Keratinocyte (primary cell): ENCODE measurements around the gene ANKRD44.

Source experiments
- CTCF ChIP-seq, 3 experiments: IDR thresholded peaks in 1 of 3; conservative IDR thresholded peaks in 1 of 3; optimal IDR thresholded peaks in 1 of 3; 2 replicates in 2 of 3; 3 replicates in 1 of 3; pipeline versions ENCODE3 to v1.5.1; 2011; ENCODE audit warnings: low read length in 3 of 3, mild to moderate bottlenecking in 3 of 3, moderate library complexity in 2 of 3, control low read depth in 1 of 3, inconsistent platforms in 1 of 3; ENCODE audit not compliant: insufficient read depth in 2 of 3; ENCODE audit errors: extremely low read depth in 1 of 3
- EZH2 ChIP-seq: IDR thresholded peaks from one replicate; pipeline ENCODE4 v1.6.1; 2012; ENCODE audit warnings: inconsistent platforms, mild to moderate bottlenecking, low read length, moderate library complexity

GRCh38 chr2:197185676-197186075 lies 124.9 kb downstream of the ANKRD44 start:
- TF ChIP-seq CTCF (optimal IDR thresholded peaks at IDR 0.05 in 1 of 3, IDR thresholded peaks at IDR 0.05 in 1 of 3, conservative IDR thresholded peaks at IDR 0.05 in 1 of 3; ENCODE audit: extremely low read depth in 1 of 3, insufficient read depth in 2 of 3, low read length in 3 of 3), result no peak
- no peak for TF ChIP-seq EZH2
